Measurements from ENCODE around the gene UBAP2L.

- TF ChIP-seq CTCF (IDR thresholded peaks at IDR 0.05; ENCODE audit: insufficient read depth, low read length, poor library complexity, severe bottlenecking) (no peak), EZH2phosphoT487 (conservative IDR thresholded peaks at IDR 0.05; ENCODE audit: low read length) (no peak)
Observed at GRCh38 chr1:154258784-154259183, 38.0 kb downstream of the UBAP2L start.

All from SU-DHL-6 (cell line).